ENCODE data around the gene GPRIN1.

DNA sequence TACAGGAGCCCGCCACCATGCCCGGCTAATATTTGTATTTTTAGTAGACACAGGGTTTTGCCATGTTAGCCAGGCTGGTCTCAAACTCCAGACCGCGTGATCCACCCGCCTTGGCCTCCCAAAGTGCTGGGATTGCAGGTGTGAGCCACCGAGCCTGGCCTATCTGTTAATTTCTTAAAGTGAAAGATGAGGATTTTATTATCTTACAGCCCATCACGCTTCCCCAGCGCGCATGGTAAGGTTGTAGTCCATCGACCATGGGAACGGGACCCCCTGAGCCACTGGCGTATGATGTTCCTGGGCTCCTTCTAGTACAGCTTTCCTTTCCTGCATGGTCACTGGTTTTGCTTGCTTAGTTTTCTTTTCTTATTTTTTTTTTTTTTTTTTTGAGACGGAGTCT, 52.1 kb downstream of the GPRIN1 start:
- TF ChIP-seq, protein P1, sequence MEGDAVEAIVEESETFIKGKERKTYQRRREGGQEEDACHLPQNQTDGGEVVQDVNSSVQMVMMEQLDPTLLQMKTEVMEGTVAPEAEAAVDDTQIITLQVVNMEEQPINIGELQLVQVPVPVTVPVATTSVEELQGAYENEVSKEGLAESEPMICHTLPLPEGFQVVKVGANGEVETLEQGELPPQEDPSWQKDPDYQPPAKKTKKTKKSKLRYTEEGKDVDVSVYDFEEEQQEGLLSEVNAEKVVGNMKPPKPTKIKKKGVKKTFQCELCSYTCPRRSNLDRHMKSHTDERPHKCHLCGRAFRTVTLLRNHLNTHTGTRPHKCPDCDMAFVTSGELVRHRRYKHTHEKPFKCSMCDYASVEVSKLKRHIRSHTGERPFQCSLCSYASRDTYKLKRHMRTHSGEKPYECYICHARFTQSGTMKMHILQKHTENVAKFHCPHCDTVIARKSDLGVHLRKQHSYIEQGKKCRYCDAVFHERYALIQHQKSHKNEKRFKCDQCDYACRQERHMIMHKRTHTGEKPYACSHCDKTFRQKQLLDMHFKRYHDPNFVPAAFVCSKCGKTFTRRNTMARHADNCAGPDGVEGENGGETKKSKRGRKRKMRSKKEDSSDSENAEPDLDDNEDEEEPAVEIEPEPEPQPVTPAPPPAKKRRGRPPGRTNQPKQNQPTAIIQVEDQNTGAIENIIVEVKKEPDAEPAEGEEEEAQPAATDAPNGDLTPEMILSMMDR (conservative IDR thresholded peaks at IDR 0.05; ENCODE audit: low read depth, low read length): no peak
- no peak for TF ChIP-seq EZH2 (IDR thresholded peaks at IDR 0.05; ENCODE audit: borderline replicate concordance, low read depth, low read length, poor library complexity, severe bottlenecking)

Data from A673 (cell line).